Activated B cell treated with CpG ODN at 0.5 μM for 24 hours (primary cell): ENCODE data around the gene CILP2. TPM values are rescaled to one million over a fixed set of nuclear protein-coding genes. Genes with fewer than 3 reads are reported as not detected.

Source experiments
- ATAC-seq: fragments of 200-7000 bp; cut with Tn5 transposase; one replicate; pipeline ENCODE4 v1.10.0; 2021; ENCODE audit warnings: low read depth, mild to moderate bottlenecking, moderate library complexity
- CTCF ChIA-PET: fragments of 350-600 bp; sonication (Branson Sonifier 250); formaldehyde crosslinking; loops from one replicate; lab custom pipeline; 2021; ENCODE audit warnings: antibody characterized with exemption; lab: Charles Lee
- POLR2A ChIA-PET: fragments of 350-600 bp; sonication (Branson Sonifier 250); formaldehyde crosslinking; loops from one replicate; lab custom pipeline; 2021; ENCODE audit warnings: antibody characterized with exemption; lab: Charles Lee
- DNase-seq: peaks from one replicate; pipeline ENCODE4 v3.0.0; 2022
- H3K27ac Mint-ChIP-seq: one replicate; pipeline ENCODE4 v1.8.0; 2020; ENCODE audit warnings: mixed read lengths
- H3K27me3 Mint-ChIP-seq: one replicate; pipeline ENCODE4 v1.8.0; 2021; ENCODE audit warnings: mixed read lengths
- H3K36me3 Mint-ChIP-seq: one replicate; pipeline ENCODE4 v1.8.0; 2021; ENCODE audit warnings: low read depth, mixed read lengths
- H3K4me1 Mint-ChIP-seq: one replicate; pipeline ENCODE4 v1.8.0; 2021; ENCODE audit warnings: mixed read lengths
- H3K4me3 Mint-ChIP-seq: one replicate; pipeline ENCODE4 v1.8.0; 2020; ENCODE audit warnings: mild to moderate bottlenecking, mixed read lengths
- H3K9me3 Mint-ChIP-seq: one replicate; pipeline ENCODE4 v1.8.0; 2020; ENCODE audit warnings: mixed read lengths
- CTCF ChIP-seq: fragments of 200-600 bp; IDR thresholded peaks from one replicate; pipeline ENCODE4 v1.8.0; 2022; ENCODE audit warnings: antibody characterized with exemption, mild to moderate bottlenecking
- intact Hi-C: fragments of 100-400 bp; cut with micrococcal nuclease; formaldehyde crosslinking; loops from one replicate; pipeline ENCODE4 v1.15.1; 2024
- total RNA-seq: library from RNA; stranded (reverse); gene quantifications from 2 replicates; pipeline ENCODE4 v1.2.3, GENCODE V29; 2022

The CILP2 gene
- total RNA-seq, 1 donor from 2014 or later: 0.27 TPM

GRCh38 chr19:19568802-19569756 lies 31.0 kb downstream of the CILP2 start:
- TF ChIP-seq CTCF: no peak
- ChIA-PET CTCF (no interaction called here), POLR2A (no interaction called here)
- H3K27ac Mint-ChIP-seq: no peak overlapping the region
- no peak for ATAC-seq
- H3K4me1 Mint-ChIP-seq: no peaks in the 10 kb centered on the region
- no peak overlapping the region for H3K4me3 Mint-ChIP-seq
- intact Hi-C loops: no loop called here
- DNase-seq: no peak
- no peaks in the 10 kb centered on the region for H3K27me3 Mint-ChIP-seq
- peaks cover 30% of the 10 kb centered on the region for H3K36me3 Mint-ChIP-seq
- no peaks in the 10 kb centered on the region for H3K9me3 Mint-ChIP-seq

GRCh38 chr19:19570571-19570970 lies 32.5 kb downstream of the CILP2 start:
- intact Hi-C loops: no loop called here
- H3K27ac Mint-ChIP-seq: no peak overlapping the region
- no peak for DNase-seq
- POLR2A ChIA-PET: no interaction called here
- no peaks in the 10 kb centered on the region for H3K9me3 Mint-ChIP-seq
- H3K27me3 Mint-ChIP-seq: no peaks in the 10 kb centered on the region
- CTCF ChIA-PET: interaction anchor here (1.3 kb wide), 1 partner anchor 38 kb away, joined by 3 read pairs; no protein-coding TSS in a partner anchor
- no peak for ATAC-seq
- no peak for TF ChIP-seq CTCF
- peaks cover 17% of the 10 kb centered on the region for H3K36me3 Mint-ChIP-seq
- H3K4me1 Mint-ChIP-seq: no peaks in the 10 kb centered on the region
- H3K4me3 Mint-ChIP-seq: no peak overlapping the region

GRCh38 chr19:19571071-19571786 lies 33.2 kb downstream of the CILP2 start:
- H3K36me3 Mint-ChIP-seq: peaks cover 16% of the 10 kb centered on the region
- no peak overlapping the region for H3K4me3 Mint-ChIP-seq
- ATAC-seq (no peak), DNase-seq (no peak)
- H3K4me1 Mint-ChIP-seq: no peaks in the 10 kb centered on the region
- POLR2A ChIA-PET: interaction anchor here (0.6 kb wide), 1 partner anchor 17 kb away, joined by 6 read pairs; no protein-coding TSS in a partner anchor
- H3K27me3 Mint-ChIP-seq: no peaks in the 10 kb centered on the region
- intact Hi-C loops: no loop called here
- CTCF ChIA-PET: interaction anchor here (1.3 kb wide), 1 partner anchor 39 kb away, joined by 3 read pairs; no protein-coding TSS in a partner anchor
- TF ChIP-seq CTCF: no peak
- H3K9me3 Mint-ChIP-seq: no peaks in the 10 kb centered on the region
- H3K27ac Mint-ChIP-seq: no peak overlapping the region

- Mint-ChIP-seq H3K4me3 (no peak overlapping the region), H3K4me1 (no peaks in the 10 kb centered on the region), H3K27me3 (no peaks in the 10 kb centered on the region), H3K36me3 (peaks cover 2% of the 10 kb centered on the region), H3K9me3 (no peaks in the 10 kb centered on the region), H3K27ac (no peak overlapping the region)
- CTCF ChIA-PET: no interaction called here
- DNase-seq: no peak
- no peak for TF ChIP-seq CTCF
- no peak for ATAC-seq
- intact Hi-C loops: no loop called here
- POLR2A ChIA-PET: interaction anchor here (0.6 kb wide), 1 partner anchor 40 kb away, joined by 5 read pairs; no protein-coding TSS in a partner anchor
Observed at GRCh38 chr19:19575411-19575810, 37.3 kb downstream of the CILP2 start.

GRCh38 chr19:19578252-19578651 lies 40.2 kb downstream of the CILP2 start:
- no peak for ATAC-seq
- no peak for DNase-seq
- Mint-ChIP-seq H3K4me1 (no peaks in the 10 kb centered on the region), H3K4me3 (no peak overlapping the region), H3K36me3 (peaks cover 1% of the 10 kb centered on the region), H3K27me3 (no peaks in the 10 kb centered on the region), H3K27ac (no peak overlapping the region), H3K9me3 (no peaks in the 10 kb centered on the region)
- TF ChIP-seq CTCF: no peak
- POLR2A ChIA-PET: no interaction called here
- intact Hi-C loops: no loop called here
- CTCF ChIA-PET: no interaction called here
